Liver (tissue), 9 donors: ENCODE measurements around the gene CCL22. TPM values are rescaled to one million over a fixed set of nuclear protein-coding genes. Genes with fewer than 3 reads are reported as not detected.

ENCODE experiments used
- DNase-seq: peaks from one replicate; pipeline ENCODE4 v3.0.0-alpha.2; 2017; ENCODE audit warnings: low spot score
- H3K27ac ChIP-seq, 2 donors: one replicate each; pipeline ENCODE4 v1.7.0; 2013; ENCODE audit warnings: inconsistent platforms in 2 of 2, low read length in 2 of 2, control low read depth in 1 of 2, low read depth in 1 of 2, mild to moderate bottlenecking in 1 of 2
- H3K27me3 ChIP-seq, 4 donors: one replicate each; pipeline versions ENCODE4 v1.6.1 to v1.7.0; 2013; ENCODE audit warnings: low read length in 3 of 4, inconsistent platforms in 1 of 4, mild to moderate bottlenecking in 1 of 4, moderate library complexity in 1 of 4; ENCODE audit not compliant: control insufficient read depth in 4 of 4, insufficient read depth in 4 of 4
- H3K36me3 ChIP-seq, 4 donors: one replicate each; pipeline versions ENCODE4 v1.6.1 to v1.7.0; 2013; ENCODE audit warnings: low read length in 3 of 4, mild to moderate bottlenecking in 3 of 4, low read depth in 1 of 4, moderate library complexity in 1 of 4; ENCODE audit not compliant: control insufficient read depth in 4 of 4, insufficient read depth in 3 of 4
- H3K4me1 ChIP-seq, 4 donors: one replicate each; pipeline versions ENCODE4 v1.6.1 to v1.7.0; 2013; ENCODE audit warnings: low read length in 3 of 4, mild to moderate bottlenecking in 3 of 4, moderate library complexity in 1 of 4; ENCODE audit not compliant: control insufficient read depth in 4 of 4, insufficient read depth in 4 of 4
- H3K4me3 ChIP-seq, 3 donors: one replicate each; pipeline versions ENCODE4 v1.6.1 to v1.7.0; 2013; ENCODE audit warnings: low read length in 3 of 3, control low read depth in 1 of 3, low read depth in 1 of 3, mild to moderate bottlenecking in 1 of 3
- H3K9ac ChIP-seq, 2 donors: one replicate each; pipeline ENCODE4 v1.7.0; 2013; ENCODE audit warnings: low read length in 2 of 2, mild to moderate bottlenecking in 2 of 2, moderate library complexity in 2 of 2, control low read depth in 1 of 2, low read depth in 1 of 2
- H3K9me3 ChIP-seq, 4 donors: one replicate each; pipeline versions ENCODE4 v1.6.1 to v1.7.0; 2013; ENCODE audit warnings: low read length in 3 of 4; ENCODE audit not compliant: control insufficient read depth in 4 of 4
- ATF3 ChIP-seq: IDR thresholded peaks from 2 replicates; pipeline ENCODE4 v1.6.1; 2016; ENCODE audit warnings: antibody characterized with exemption
- CTCF ChIP-seq: fragments of 150-350 bp; IDR thresholded peaks from 2 replicates; pipeline ENCODE4 v1.5.1; 2017; ENCODE audit warnings: improper control_type of control experiment, low read depth, low read length; ENCODE audit not compliant: missing input control
- FOXA1 ChIP-seq: IDR thresholded peaks from 2 replicates; pipeline ENCODE4 v1.6.1; 2016; ENCODE audit warnings: antibody characterized with exemption
- FOXA2 ChIP-seq: IDR thresholded peaks from 2 replicates; pipeline ENCODE4 v1.6.1; 2016; ENCODE audit warnings: antibody characterized with exemption
- GABPA ChIP-seq, 2 donors: IDR thresholded peaks in 1 of 2; conservative IDR thresholded peaks in 1 of 2; 2 replicates each; pipeline ENCODE4 v1.6.1; 2016; ENCODE audit warnings: antibody characterized with exemption in 2 of 2, mild to moderate bottlenecking in 1 of 2, moderate library complexity in 1 of 2
- HNF4A ChIP-seq, 2 donors: conservative IDR thresholded peaks; 2 replicates each; pipeline ENCODE4 v1.6.1; 2016; ENCODE audit warnings: antibody characterized with exemption in 2 of 2, mild to moderate bottlenecking in 2 of 2
- HNF4G ChIP-seq: IDR thresholded peaks from 2 replicates; pipeline ENCODE4 v1.6.1; 2016; ENCODE audit warnings: antibody characterized with exemption
- JUND ChIP-seq, 2 donors: IDR thresholded peaks; 2 replicates each; pipeline ENCODE4 v1.6.1; 2016; ENCODE audit warnings: antibody characterized with exemption in 2 of 2
- MAX ChIP-seq: IDR thresholded peaks from 2 replicates; pipeline ENCODE4 v1.6.1; 2016; ENCODE audit warnings: antibody characterized with exemption
- NR2F2 ChIP-seq: IDR thresholded peaks from 2 replicates; pipeline ENCODE4 v1.6.1; 2016; ENCODE audit warnings: antibody characterized with exemption
- RAD21 ChIP-seq, 2 donors: IDR thresholded peaks; 2 replicates each; pipeline ENCODE4 v1.6.1; 2016; ENCODE audit warnings: antibody characterized with exemption in 2 of 2, mild to moderate bottlenecking in 2 of 2
- REST ChIP-seq: IDR thresholded peaks from 2 replicates; pipeline ENCODE4 v1.6.1; 2016; ENCODE audit warnings: antibody characterized with exemption, mild to moderate bottlenecking
- RXRA ChIP-seq, 2 donors: IDR thresholded peaks; 2 replicates each; pipeline ENCODE4 v1.6.1; 2017 to 2018; ENCODE audit warnings: antibody characterized with exemption in 2 of 2, mild to moderate bottlenecking in 1 of 2
- SP1 ChIP-seq: IDR thresholded peaks from 2 replicates; pipeline ENCODE4 v1.6.1; 2018; ENCODE audit warnings: antibody characterized with exemption, mild to moderate bottlenecking
- TAF1 ChIP-seq: conservative IDR thresholded peaks from 2 replicates; pipeline ENCODE4 v1.6.1; 2016; ENCODE audit warnings: antibody characterized with exemption, mild to moderate bottlenecking
- YY1 ChIP-seq: IDR thresholded peaks from 2 replicates; pipeline ENCODE4 v1.6.1; 2016; ENCODE audit warnings: antibody characterized with exemption, mild to moderate bottlenecking
- ZBTB33 ChIP-seq: IDR thresholded peaks from 2 replicates; pipeline ENCODE4 v1.6.1; 2016; ENCODE audit warnings: antibody characterized with exemption
- WGBS: extraction: QIAGEN DNeasy Blood & Tissue Kit; methylation state at CpG from one replicate; pipeline ENCODE4 v1.1.7; 2013; 5-methylcytosine and 5-hydroxymethylcytosine counted together
- polyA plus RNA-seq, 2 donors: library from polyadenylated mRNA; stranded (reverse) in 1 of 2; unstranded in 1 of 2; fragments of 200-250 nt in 1 of 2; fragments of >200 nt in 1 of 2; fragmentation: Nextera tagmentation in 1 of 2; extraction: Ambion mirVana in 1 of 2; gene quantifications; one replicate each; pipeline versions ENCODE4 v1.2.1 to v1.2.3, GENCODE V29; 2013 to 2015
- total RNA-seq, 2 donors: library from RNA; depleted of rRNA; stranded (reverse); fragments of >200 nt; gene quantifications; one replicate each; pipeline ENCODE4 v1.2.3, GENCODE V29; 2014
- donor health status: healthy.
- donor health status: healthy.
- donor health status: healthy.
- donor health status: healthy.
- donor health status: healthy.

The CCL22 gene
- total and polyA plus RNA-seq, 4 donors, result 0.02 to 0.09 TPM; not detected in 2

GRCh38 chr16:57377080-57377841 lies 18.7 kb downstream of the CCL22 start:
- Histone ChIP-seq H3K4me1 (peaks cover 3 to 51% (median 26%) of the 10 kb centered on the region in 4 donors), H3K9ac (no peak overlapping the region), H3K27ac (no peak overlapping the region), H3K9me3 (no peaks in the 10 kb centered on the region), H3K36me3 (peaks cover 6 to 11% (median 8%) of the 10 kb centered on the region in 4 donors), H3K4me3 (no peak overlapping the region), H3K27me3 (no peaks in the 10 kb centered on the region)
- WGBS, result 52% methylated on average over 5 of the region's 5 CpGs
- no peak for TF ChIP-seq RXRA (IDR thresholded peaks at IDR 0.05)
- no peak for TF ChIP-seq HNF4G
- TF ChIP-seq CTCF, result peak; percentile 0
- no peak for TF ChIP-seq TAF1
- no peak for TF ChIP-seq NR2F2
- no peak for TF ChIP-seq ZBTB33
- peak in 1 of 2 donors; percentile 12 for TF ChIP-seq RAD21 (IDR thresholded peaks at IDR 0.05)
- no peak for TF ChIP-seq REST
- no peak for DNase-seq

GRCh38 chr16:57379579-57379978 lies 21.0 kb downstream of the CCL22 start:
- H3K27ac ChIP-seq, result peak overlapping the region; percentile 8 to 44
- H3K4me1 ChIP-seq, result peaks cover 3 to 36% (median 19%) of the 10 kb centered on the region in 4 donors
- peaks cover 6 to 15% (median 9%) of the 10 kb centered on the region in 4 donors for H3K36me3 ChIP-seq
- TF ChIP-seq FOXA2, result no peak
- no peak for TF ChIP-seq ATF3
- no peak for TF ChIP-seq YY1
- no peak for TF ChIP-seq NR2F2
- no peak for TF ChIP-seq FOXA1
- no peak for TF ChIP-seq MAX
- no peak for TF ChIP-seq CTCF
- peak in 1 of 2 donors; percentile 38 for TF ChIP-seq RAD21 (IDR thresholded peaks at IDR 0.05)
- no peak for TF ChIP-seq REST
- peak in 1 of 2 donors; percentile 56 for TF ChIP-seq HNF4A (conservative IDR thresholded peaks at IDR 0.05)
- no peak for TF ChIP-seq JUND (IDR thresholded peaks at IDR 0.05)
- TF ChIP-seq HNF4G, result no peak
- no peak for TF ChIP-seq GABPA (IDR thresholded peaks at IDR 0.05 in 1 of 2, conservative IDR thresholded peaks at IDR 0.05 in 1 of 2)
- no peak for TF ChIP-seq SP1
- no peak for TF ChIP-seq TAF1
- TF ChIP-seq RXRA (IDR thresholded peaks at IDR 0.05), result peak; percentile 78 to 82
- H3K9ac ChIP-seq, result no peak overlapping the region
- H3K9me3 ChIP-seq, result no peaks in the 10 kb centered on the region
- no peaks in the 10 kb centered on the region for H3K27me3 ChIP-seq
- 47% methylated on average over 10 of the region's 10 CpGs for WGBS
- no peak overlapping the region for H3K4me3 ChIP-seq
- DNase-seq, result no peak
